ENCODE results near the gene ARIH1.

GRCh38 chr15:72560458-72560857, 86.3 kb downstream of the ARIH1 start:
- TF ChIP-seq EZH2 (IDR thresholded peaks at IDR 0.05; ENCODE audit: insufficient read depth, poor library complexity, severe bottlenecking) (no peak), EZH2phosphoT487 (IDR thresholded peaks at IDR 0.05; ENCODE audit: insufficient read depth, low read depth) (no peak)
